HUDEP-2 (cell line): ENCODE data around the gene ZNG1C.
"Not testable (repeated sequence)": the region's sequence is repeated elsewhere in the genome, so short reads cannot be mapped to it uniquely, and the experiment has no call there.

ENCODE experiments used
- DNase-seq, 76 experiments: peaks; one replicate each; lab custom pipeline; 2025; ENCODE audit not compliant: unreplicated experiment in 76 of 76; lab: John Stamatoyannopoulos, UW

Gene ZNG1C

GRCh38 chr9:68342265-68343025 is 100.7 kb downstream of the ZNG1C start:
- DNase-seq: not testable (repeated sequence)

GRCh38 chr9:68343242-68343641 is 101.5 kb downstream of the ZNG1C start:
- DNase-seq: not testable (repeated sequence)

- DNase-seq: not testable (repeated sequence)
Observed at GRCh38 chr9:68343992-68344391, 102.2 kb downstream of the ZNG1C start.
